ENCODE results near the gene KIAA1191.

Gene KIAA1191

GRCh38 chr5:176355400-176356178 is 6.0 kb downstream of the KIAA1191 start:
- Histone ChIP-seq H3K4me3 (replicated peaks; ENCODE audit: low read depth, low read length) (no peak overlapping the region), H3K27me3 (replicated peaks; ENCODE audit: control insufficient read depth, insufficient read depth, low read length) (no peaks in the 10 kb centered on the region), H3K36me3 (ENCODE audit: control insufficient read depth, insufficient read depth, low read length) (peaks cover 20% of the 10 kb centered on the region)
- DNase-seq (ENCODE audit: extremely low read depth, insufficient read length): no peak
- no peak for TF ChIP-seq CTCF (IDR thresholded peaks at IDR 0.05; ENCODE audit: insufficient read depth, low read length, poor library complexity, severe bottlenecking)

GRCh38 chr5:176353533-176353932 is 8.0 kb downstream of the KIAA1191 start:
- no peak for DNase-seq (ENCODE audit: extremely low read depth, insufficient read length)
- peaks cover 29% of the 10 kb centered on the region for H3K36me3 ChIP-seq (ENCODE audit: control insufficient read depth, insufficient read depth, low read length)
- no peak overlapping the region for H3K4me3 ChIP-seq (replicated peaks; ENCODE audit: low read depth, low read length)
- no peaks in the 10 kb centered on the region for H3K27me3 ChIP-seq (replicated peaks; ENCODE audit: control insufficient read depth, insufficient read depth, low read length)
- TF ChIP-seq CTCF (IDR thresholded peaks at IDR 0.05; ENCODE audit: insufficient read depth, low read length, poor library complexity, severe bottlenecking): no peak

GRCh38 chr5:176352116-176352878 is 9.3 kb downstream of the KIAA1191 start:
- Histone ChIP-seq H3K4me3 (replicated peaks; ENCODE audit: low read depth, low read length) (no peak overlapping the region), H3K27me3 (replicated peaks; ENCODE audit: control insufficient read depth, insufficient read depth, low read length) (no peaks in the 10 kb centered on the region), H3K36me3 (ENCODE audit: control insufficient read depth, insufficient read depth, low read length) (peaks cover 35% of the 10 kb centered on the region)
- no peak for TF ChIP-seq CTCF (IDR thresholded peaks at IDR 0.05; ENCODE audit: insufficient read depth, low read length, poor library complexity, severe bottlenecking)
- DNase-seq (ENCODE audit: extremely low read depth, insufficient read length): no peak

- DNase-seq (ENCODE audit: extremely low read depth, insufficient read length): no peak
- Histone ChIP-seq H3K36me3 (ENCODE audit: control insufficient read depth, insufficient read depth, low read length) (peaks cover 35% of the 10 kb centered on the region), H3K4me3 (replicated peaks; ENCODE audit: low read depth, low read length) (no peak overlapping the region), H3K27me3 (replicated peaks; ENCODE audit: control insufficient read depth, insufficient read depth, low read length) (no peaks in the 10 kb centered on the region)
- TF ChIP-seq CTCF (IDR thresholded peaks at IDR 0.05; ENCODE audit: insufficient read depth, low read length, poor library complexity, severe bottlenecking): no peak
Measured at GRCh38 chr5:176350416-176350815, 11.1 kb downstream of the KIAA1191 start.

GRCh38 chr5:176342766-176343458 is 18.7 kb downstream of the KIAA1191 start:
- no peak for DNase-seq (ENCODE audit: extremely low read depth, insufficient read length)
- H3K27me3 ChIP-seq (replicated peaks; ENCODE audit: control insufficient read depth, insufficient read depth, low read length): no peaks in the 10 kb centered on the region
- peaks cover 9% of the 10 kb centered on the region for H3K36me3 ChIP-seq (ENCODE audit: control insufficient read depth, insufficient read depth, low read length)
- no peak for TF ChIP-seq CTCF (IDR thresholded peaks at IDR 0.05; ENCODE audit: insufficient read depth, low read length, poor library complexity, severe bottlenecking)
- H3K4me3 ChIP-seq (replicated peaks; ENCODE audit: low read depth, low read length): no peak overlapping the region
